Astrocyte (in vitro differentiated cells and primary cell): Measurements from ENCODE around the gene ACYP1.

Experiments
- CTCF ChIP-seq: IDR thresholded peaks from 2 replicates; pipeline ENCODE4 v1.5.1; 2011; ENCODE audit warnings: low read depth, mild to moderate bottlenecking, inconsistent platforms, low read length, moderate library complexity; ENCODE audit not compliant: insufficient read depth
- EZH2 ChIP-seq: IDR thresholded peaks from 2 replicates; pipeline ENCODE4 v1.6.1; 2012; ENCODE audit warnings: mild to moderate bottlenecking, low read length, inconsistent platforms; ENCODE audit not compliant: insufficient read depth

GRCh38 chr14:75084513-75084912 lies 20.7 kb upstream of the ACYP1 start:
- no peak for TF ChIP-seq CTCF
- TF ChIP-seq EZH2 = no peak
